Liver (tissue), 9 donors: ENCODE data around the gene TRIM45. TPM values are rescaled to one million over a fixed set of nuclear protein-coding genes. Genes with fewer than 3 reads are reported as not detected.

Experiments
- DNase-seq: peaks from one replicate; pipeline ENCODE4 v3.0.0-alpha.2; 2017; ENCODE audit warnings: low spot score
- H3K27ac ChIP-seq, 2 donors: one replicate each; pipeline ENCODE4 v1.7.0; 2013; ENCODE audit warnings: inconsistent platforms in 2 of 2, low read length in 2 of 2, control low read depth in 1 of 2, low read depth in 1 of 2, mild to moderate bottlenecking in 1 of 2
- H3K27me3 ChIP-seq, 4 donors: one replicate each; pipeline versions ENCODE4 v1.6.1 to v1.7.0; 2013; ENCODE audit warnings: low read length in 3 of 4, inconsistent platforms in 1 of 4, mild to moderate bottlenecking in 1 of 4, moderate library complexity in 1 of 4; ENCODE audit not compliant: control insufficient read depth in 4 of 4, insufficient read depth in 4 of 4
- H3K36me3 ChIP-seq, 4 donors: one replicate each; pipeline versions ENCODE4 v1.6.1 to v1.7.0; 2013; ENCODE audit warnings: low read length in 3 of 4, mild to moderate bottlenecking in 3 of 4, low read depth in 1 of 4, moderate library complexity in 1 of 4; ENCODE audit not compliant: control insufficient read depth in 4 of 4, insufficient read depth in 3 of 4
- H3K4me1 ChIP-seq, 4 donors: one replicate each; pipeline versions ENCODE4 v1.6.1 to v1.7.0; 2013; ENCODE audit warnings: low read length in 3 of 4, mild to moderate bottlenecking in 3 of 4, moderate library complexity in 1 of 4; ENCODE audit not compliant: control insufficient read depth in 4 of 4, insufficient read depth in 4 of 4
- H3K4me3 ChIP-seq, 3 donors: one replicate each; pipeline versions ENCODE4 v1.6.1 to v1.7.0; 2013; ENCODE audit warnings: low read length in 3 of 3, control low read depth in 1 of 3, low read depth in 1 of 3, mild to moderate bottlenecking in 1 of 3
- H3K9ac ChIP-seq, 2 donors: one replicate each; pipeline ENCODE4 v1.7.0; 2013; ENCODE audit warnings: low read length in 2 of 2, mild to moderate bottlenecking in 2 of 2, moderate library complexity in 2 of 2, control low read depth in 1 of 2, low read depth in 1 of 2
- H3K9me3 ChIP-seq, 4 donors: one replicate each; pipeline versions ENCODE4 v1.6.1 to v1.7.0; 2013; ENCODE audit warnings: low read length in 3 of 4; ENCODE audit not compliant: control insufficient read depth in 4 of 4
- ATF3 ChIP-seq: IDR thresholded peaks from 2 replicates; pipeline ENCODE4 v1.6.1; 2016; ENCODE audit warnings: antibody characterized with exemption
- CTCF ChIP-seq: fragments of 150-350 bp; IDR thresholded peaks from 2 replicates; pipeline ENCODE4 v1.5.1; 2017; ENCODE audit warnings: improper control_type of control experiment, low read depth, low read length; ENCODE audit not compliant: missing input control
- EGR1 ChIP-seq, 2 donors: IDR thresholded peaks; 2 replicates each; pipeline ENCODE4 v1.6.1; 2016 to 2018; ENCODE audit warnings: antibody characterized with exemption in 2 of 2, low read depth in 2 of 2
- FOXA1 ChIP-seq: IDR thresholded peaks from 2 replicates; pipeline ENCODE4 v1.6.1; 2016; ENCODE audit warnings: antibody characterized with exemption
- FOXA2 ChIP-seq: IDR thresholded peaks from 2 replicates; pipeline ENCODE4 v1.6.1; 2016; ENCODE audit warnings: antibody characterized with exemption
- GABPA ChIP-seq, 2 donors: IDR thresholded peaks in 1 of 2; conservative IDR thresholded peaks in 1 of 2; 2 replicates each; pipeline ENCODE4 v1.6.1; 2016; ENCODE audit warnings: antibody characterized with exemption in 2 of 2, mild to moderate bottlenecking in 1 of 2, moderate library complexity in 1 of 2
- HNF4A ChIP-seq, 2 donors: conservative IDR thresholded peaks; 2 replicates each; pipeline ENCODE4 v1.6.1; 2016; ENCODE audit warnings: antibody characterized with exemption in 2 of 2, mild to moderate bottlenecking in 2 of 2
- HNF4G ChIP-seq: IDR thresholded peaks from 2 replicates; pipeline ENCODE4 v1.6.1; 2016; ENCODE audit warnings: antibody characterized with exemption
- JUND ChIP-seq, 2 donors: IDR thresholded peaks; 2 replicates each; pipeline ENCODE4 v1.6.1; 2016; ENCODE audit warnings: antibody characterized with exemption in 2 of 2
- NR2F2 ChIP-seq: IDR thresholded peaks from 2 replicates; pipeline ENCODE4 v1.6.1; 2016; ENCODE audit warnings: antibody characterized with exemption
- RAD21 ChIP-seq, 2 donors: IDR thresholded peaks; 2 replicates each; pipeline ENCODE4 v1.6.1; 2016; ENCODE audit warnings: antibody characterized with exemption in 2 of 2, mild to moderate bottlenecking in 2 of 2
- REST ChIP-seq: IDR thresholded peaks from 2 replicates; pipeline ENCODE4 v1.6.1; 2016; ENCODE audit warnings: antibody characterized with exemption, mild to moderate bottlenecking
- RXRA ChIP-seq, 2 donors: IDR thresholded peaks; 2 replicates each; pipeline ENCODE4 v1.6.1; 2017 to 2018; ENCODE audit warnings: antibody characterized with exemption in 2 of 2, mild to moderate bottlenecking in 1 of 2
- SP1 ChIP-seq: IDR thresholded peaks from 2 replicates; pipeline ENCODE4 v1.6.1; 2018; ENCODE audit warnings: antibody characterized with exemption, mild to moderate bottlenecking
- TAF1 ChIP-seq: conservative IDR thresholded peaks from 2 replicates; pipeline ENCODE4 v1.6.1; 2016; ENCODE audit warnings: antibody characterized with exemption, mild to moderate bottlenecking
- YY1 ChIP-seq: IDR thresholded peaks from 2 replicates; pipeline ENCODE4 v1.6.1; 2016; ENCODE audit warnings: antibody characterized with exemption, mild to moderate bottlenecking
- ZBTB33 ChIP-seq: IDR thresholded peaks from 2 replicates; pipeline ENCODE4 v1.6.1; 2016; ENCODE audit warnings: antibody characterized with exemption
- WGBS: extraction: QIAGEN DNeasy Blood & Tissue Kit; methylation state at CpG from one replicate; pipeline ENCODE4 v1.1.7; 2013; 5-methylcytosine and 5-hydroxymethylcytosine counted together
- polyA plus RNA-seq, 2 donors: library from polyadenylated mRNA; stranded (reverse) in 1 of 2; unstranded in 1 of 2; fragments of 200-250 nt in 1 of 2; fragments of >200 nt in 1 of 2; fragmentation: Nextera tagmentation in 1 of 2; extraction: Ambion mirVana in 1 of 2; gene quantifications; one replicate each; pipeline versions ENCODE4 v1.2.1 to v1.2.3, GENCODE V29; 2013 to 2015
- total RNA-seq, 2 donors: library from RNA; depleted of rRNA; stranded (reverse); fragments of >200 nt; gene quantifications; one replicate each; pipeline ENCODE4 v1.2.3, GENCODE V29; 2014
- donor health status: healthy.
- donor health status: healthy.
- donor health status: healthy.
- donor health status: healthy.
- donor health status: healthy.

The TRIM45 gene
- total and polyA plus RNA-seq, 4 donors = 0.28 to 1.5 (median 0.52) TPM

GRCh38 chr1:117070124-117070523, 51.4 kb downstream of the TRIM45 start:
- 88% methylated on average over 2 of the region's 2 CpGs for WGBS
- no peak overlapping the region for H3K9ac ChIP-seq
- peaks cover 0 to 5% (median under 1%) of the 10 kb centered on the region in 4 donors for H3K36me3 ChIP-seq
- H3K4me1 ChIP-seq = no peaks in the 10 kb centered on the region
- no peak for TF ChIP-seq GABPA (IDR thresholded peaks at IDR 0.05 in 1 of 2, conservative IDR thresholded peaks at IDR 0.05 in 1 of 2)
- no peak for TF ChIP-seq CTCF
- no peak for TF ChIP-seq RXRA (IDR thresholded peaks at IDR 0.05)
- no peak for TF ChIP-seq YY1
- TF ChIP-seq TAF1 = no peak
- TF ChIP-seq HNF4G = no peak
- TF ChIP-seq FOXA1 = no peak
- no peak for TF ChIP-seq JUND (IDR thresholded peaks at IDR 0.05)
- no peak for TF ChIP-seq NR2F2
- no peak for TF ChIP-seq SP1
- TF ChIP-seq FOXA2 = no peak
- no peaks in the 10 kb centered on the region for H3K27me3 ChIP-seq
- no peak overlapping the region for H3K4me3 ChIP-seq
- DNase-seq = no peak
- no peaks in the 10 kb centered on the region for H3K9me3 ChIP-seq
- no peak overlapping the region for H3K27ac ChIP-seq

- TF ChIP-seq EGR1 (IDR thresholded peaks at IDR 0.05; ENCODE audit: low read depth in 2 of 2) = no peak
- TF ChIP-seq FOXA2 = no peak
- TF ChIP-seq FOXA1 = no peak
- no peak for TF ChIP-seq HNF4G
- no peak for TF ChIP-seq NR2F2
- no peak for TF ChIP-seq ATF3
- TF ChIP-seq TAF1 = no peak
- TF ChIP-seq REST = no peak
- TF ChIP-seq CTCF = no peak
- no peak for TF ChIP-seq RAD21 (IDR thresholded peaks at IDR 0.05)
- TF ChIP-seq RXRA (IDR thresholded peaks at IDR 0.05) = no peak
- no peak for TF ChIP-seq YY1
- no peak for TF ChIP-seq HNF4A (conservative IDR thresholded peaks at IDR 0.05)
- TF ChIP-seq ZBTB33 = no peak
- WGBS = 94% methylated on average over 4 of the region's 4 CpGs
- no peaks in the 10 kb centered on the region for H3K36me3 ChIP-seq
- no peak overlapping the region for H3K27ac ChIP-seq
- no peak for DNase-seq
- no peaks in the 10 kb centered on the region for H3K9me3 ChIP-seq
- H3K9ac ChIP-seq = no peak overlapping the region
- H3K27me3 ChIP-seq = no peaks in the 10 kb centered on the region
- no peaks in the 10 kb centered on the region for H3K4me1 ChIP-seq
- H3K4me3 ChIP-seq = no peak overlapping the region
Observed at GRCh38 chr1:117069220-117069844, 52.2 kb downstream of the TRIM45 start.
